SK-N-MC (cell line): ENCODE results near the gene KRT86.

Source experiments
- EZH2 ChIP-seq: fragments of 200-600 bp; sonication (generic); IDR thresholded peaks from one replicate; pipeline ENCODE4 v1.6.1; 2017; ENCODE audit warnings: antibody characterized with exemption
- FOXP2 ChIP-seq: optimal IDR thresholded peaks from 2 replicates; pipeline ENCODE3; 2011; ENCODE audit warnings: mild to moderate bottlenecking, moderate library complexity; ENCODE audit not compliant: insufficient read depth; ENCODE audit errors: extremely low read length, control extremely low read depth

DNA sequence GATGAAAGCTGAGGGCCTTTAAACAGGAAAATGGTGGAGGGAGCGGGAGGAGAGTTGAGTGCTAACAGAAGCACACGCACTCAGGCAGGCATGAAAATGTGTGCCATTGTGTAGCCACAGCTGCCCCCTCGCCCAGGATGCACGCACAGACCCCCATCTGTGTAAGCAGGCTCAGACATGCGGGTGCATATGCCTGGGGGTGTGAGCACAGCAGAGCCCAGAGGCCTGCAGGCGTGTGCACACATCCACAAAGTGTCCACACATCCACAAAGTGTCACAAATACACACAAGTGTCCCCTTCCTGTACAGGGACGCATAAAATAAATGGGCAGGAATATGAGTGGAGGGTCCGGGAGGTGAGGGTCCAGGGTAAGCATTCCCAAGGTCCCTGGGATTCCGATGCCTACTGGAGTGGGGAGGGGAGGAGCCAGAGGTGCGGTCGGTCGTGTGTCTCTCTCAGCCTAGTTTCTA, 42.2 kb upstream of the KRT86 start:
- TF ChIP-seq EZH2 (no peak), FOXP2 (no peak)
